Measurements from ENCODE around the gene APIP.
A peak's percentile ranks its signal among the peaks of the same experiment; 100 is the strongest.

Gene APIP, protein sequence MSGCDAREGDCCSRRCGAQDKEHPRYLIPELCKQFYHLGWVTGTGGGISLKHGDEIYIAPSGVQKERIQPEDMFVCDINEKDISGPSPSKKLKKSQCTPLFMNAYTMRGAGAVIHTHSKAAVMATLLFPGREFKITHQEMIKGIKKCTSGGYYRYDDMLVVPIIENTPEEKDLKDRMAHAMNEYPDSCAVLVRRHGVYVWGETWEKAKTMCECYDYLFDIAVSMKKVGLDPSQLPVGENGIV

DNA sequence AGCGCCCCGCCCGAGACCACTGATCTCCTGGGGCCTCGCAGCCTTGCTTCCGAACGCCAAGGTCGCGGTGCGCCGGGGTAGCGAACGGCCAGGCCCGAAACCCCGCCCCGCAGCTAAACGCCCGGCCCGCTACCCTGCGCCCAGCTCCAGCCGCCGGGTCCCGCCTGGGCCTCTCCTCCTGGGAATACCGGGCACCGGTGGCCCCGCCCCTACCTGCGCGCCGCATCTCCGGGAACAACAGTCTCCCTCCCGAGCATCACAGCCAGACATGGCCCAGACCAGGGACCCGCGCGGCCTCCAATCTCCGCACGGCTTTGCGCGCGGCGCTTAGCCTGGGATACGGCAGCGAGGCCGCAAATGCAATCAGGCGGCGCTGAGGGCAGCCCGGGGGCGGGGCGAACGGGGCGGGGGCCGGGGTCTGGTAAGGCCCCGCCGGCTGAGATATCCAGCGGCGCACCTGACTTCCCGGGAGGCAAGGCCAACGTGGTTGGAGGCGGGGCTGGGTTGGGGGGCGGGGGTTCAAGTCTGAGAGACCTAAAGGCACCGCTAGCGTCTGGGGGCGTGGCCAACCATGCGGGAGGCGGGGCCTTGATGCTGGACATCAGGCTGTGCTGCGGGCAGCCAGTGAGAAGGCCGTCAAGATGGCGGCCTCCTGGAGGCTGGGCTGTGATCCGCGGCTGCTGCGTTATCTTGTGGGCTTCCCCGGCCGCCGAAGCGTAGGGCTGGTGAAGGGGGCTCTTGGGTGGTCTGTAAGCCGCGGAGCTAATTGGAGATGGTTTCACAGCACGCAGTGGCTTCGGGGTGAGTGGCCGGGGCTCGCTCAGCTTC is at the start of gene APIP, which contains the start of gene PDHX:
Gene APIP, minus strand, starts transcription at position 365 of the 828 bp plus-strand sequence. Its CDS starts 95 bp downstream, at position 270.
Gene PDHX, plus strand, starts transcription at position 604 of the 828 bp plus-strand sequence. Its CDS starts 38 bp downstream, at position 642.
- DNase-seq = peak; percentile 96

DNA sequence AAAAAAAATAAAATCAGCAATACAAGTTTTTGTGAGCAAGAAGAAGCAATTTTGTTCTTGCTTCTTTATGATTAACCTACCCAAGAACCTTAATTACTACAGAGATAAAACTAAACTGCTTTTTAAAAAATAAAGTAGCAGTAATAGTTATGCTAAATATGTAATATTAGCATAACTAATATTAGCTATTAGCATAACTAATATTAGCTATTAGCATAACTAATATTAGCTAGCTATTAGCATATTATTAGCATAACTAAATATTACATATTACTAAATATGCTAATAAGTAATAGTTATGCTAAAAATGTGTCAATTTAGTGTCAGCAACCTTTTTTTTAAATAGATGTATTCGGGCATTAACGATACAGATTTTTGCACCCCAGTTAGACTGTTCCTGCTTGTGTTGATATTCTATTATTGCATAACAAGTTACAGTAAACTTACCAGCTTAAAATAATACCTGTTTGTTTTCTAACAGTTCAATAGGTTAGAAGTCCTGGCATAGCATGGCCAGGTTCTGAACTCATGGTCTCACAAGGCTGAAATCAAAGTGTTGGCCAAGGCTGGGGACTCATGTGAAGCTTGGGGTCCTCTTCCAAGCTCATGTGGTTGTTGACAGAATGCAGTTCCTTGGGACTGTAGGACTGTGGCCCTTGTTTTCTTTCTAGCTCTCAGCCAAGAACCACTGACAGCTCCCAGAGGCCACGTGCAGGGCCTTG is 48.6 kb upstream of the APIP start:
- no peak for DNase-seq

DNA sequence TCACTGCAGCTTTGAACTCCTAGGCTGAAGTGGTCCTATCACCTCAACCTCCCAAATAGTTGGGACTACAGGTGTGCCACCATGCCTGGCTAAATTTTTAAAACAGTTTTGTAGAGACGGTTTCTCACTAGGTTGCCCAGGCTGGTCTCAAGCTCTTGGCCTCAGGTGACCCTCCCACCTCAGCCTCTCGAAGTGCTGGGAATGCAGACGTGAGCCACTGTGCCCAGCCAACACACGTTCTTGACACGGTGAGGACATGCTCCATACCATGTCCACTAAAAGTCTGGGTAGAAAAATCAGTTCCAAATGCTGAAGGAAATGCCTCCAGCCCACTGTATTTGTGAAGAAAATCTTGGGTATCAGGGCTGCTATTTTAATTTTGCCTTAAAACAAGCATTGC is 47.2 kb upstream of the APIP start:
- no peak for DNase-seq

DNA sequence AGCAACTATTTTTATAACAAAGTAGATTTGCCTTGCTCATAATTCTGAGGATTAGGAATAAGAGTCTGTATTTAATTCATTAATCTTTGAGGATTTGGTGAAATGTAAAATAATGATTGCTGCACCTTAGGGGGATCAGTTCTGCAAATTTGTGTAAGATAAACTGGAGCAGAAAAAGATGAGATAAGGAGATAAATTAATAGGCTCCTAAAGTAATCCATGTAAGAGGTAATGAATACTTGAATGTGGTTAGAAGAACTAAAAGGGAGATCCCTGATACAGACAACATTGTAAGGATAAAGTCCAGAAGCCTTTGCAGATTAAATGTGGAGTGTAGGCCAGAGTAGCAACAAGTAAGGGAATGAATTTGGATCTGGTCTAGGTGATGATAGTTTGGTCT is 45.9 kb upstream of the APIP start:
- no peak for DNase-seq

DNA sequence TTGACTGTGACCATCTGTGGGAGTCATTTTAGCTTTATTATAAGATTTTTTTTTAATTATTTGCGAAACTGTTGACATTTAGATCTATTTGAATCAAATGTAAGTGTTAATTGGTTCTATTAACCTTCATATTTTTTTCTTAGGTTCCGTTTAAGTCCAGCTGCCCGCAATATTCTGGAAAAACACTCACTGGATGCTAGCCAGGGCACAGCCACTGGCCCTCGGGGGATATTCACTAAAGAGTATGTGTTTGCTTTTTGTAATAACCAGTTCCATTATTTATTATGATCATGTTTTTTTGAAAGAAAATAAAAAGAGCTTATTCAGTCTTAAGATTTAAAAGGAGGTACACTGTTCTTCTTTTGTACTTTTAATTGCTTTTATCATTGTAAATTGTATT is 44.1 kb upstream of the APIP start:
- DNase-seq = no peak

DNA sequence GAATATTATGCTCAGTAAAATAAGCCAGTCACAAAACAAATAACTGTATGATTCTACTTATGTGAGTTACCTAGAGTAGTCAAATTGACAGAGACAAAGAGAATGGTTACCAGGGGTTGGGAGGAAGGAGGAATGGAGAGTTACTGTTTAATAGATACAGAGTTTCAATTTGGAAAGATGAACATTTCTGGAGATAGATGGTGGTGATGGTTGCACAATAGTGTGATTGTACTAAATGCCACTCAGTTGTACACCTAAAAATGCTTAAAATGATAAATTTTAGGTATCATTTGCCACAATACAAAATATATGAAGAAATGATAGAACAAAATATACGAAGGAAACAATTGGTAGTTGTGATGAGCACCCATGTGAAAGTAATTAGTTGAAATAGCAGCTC is 43.6 kb upstream of the APIP start:
- no peak for DNase-seq

DNA sequence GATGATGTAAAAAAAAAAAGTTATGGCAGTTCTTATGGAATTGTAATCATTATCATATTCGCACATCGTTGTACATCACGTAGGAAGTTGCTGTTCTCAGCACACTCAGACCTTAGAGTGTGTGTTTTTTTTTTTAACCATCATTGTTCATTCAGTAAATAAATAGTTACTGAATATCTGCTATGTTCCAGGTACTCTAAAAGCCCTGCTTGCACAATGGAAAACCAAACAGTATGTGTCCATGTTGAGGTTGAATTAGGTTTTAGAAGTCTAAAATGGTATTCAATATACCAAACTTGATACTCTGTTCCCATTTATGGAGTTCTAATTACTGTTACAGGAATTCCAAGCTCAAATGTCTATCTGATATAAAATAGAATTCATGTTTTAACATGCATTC is 41.4 kb upstream of the APIP start:
- no peak for DNase-seq

DNA sequence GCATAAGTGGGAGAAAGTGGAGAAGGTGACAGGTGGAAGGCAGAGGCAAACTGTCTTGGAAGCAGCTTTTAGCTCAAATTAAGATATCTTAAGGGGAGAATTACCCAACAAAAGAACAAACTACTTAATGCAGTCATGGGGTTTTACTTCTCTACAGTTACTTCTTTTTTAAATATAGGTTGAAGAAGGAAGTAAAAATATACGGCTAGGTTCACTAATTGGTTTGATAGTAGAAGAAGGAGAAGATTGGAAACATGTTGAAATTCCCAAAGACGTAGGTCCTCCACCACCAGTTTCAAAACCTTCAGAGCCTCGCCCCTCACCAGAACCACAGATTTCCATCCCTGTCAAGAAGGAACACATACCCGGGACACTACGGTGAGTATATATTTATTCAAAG is 41.0 kb upstream of the APIP start:
- no peak for DNase-seq

DNA sequence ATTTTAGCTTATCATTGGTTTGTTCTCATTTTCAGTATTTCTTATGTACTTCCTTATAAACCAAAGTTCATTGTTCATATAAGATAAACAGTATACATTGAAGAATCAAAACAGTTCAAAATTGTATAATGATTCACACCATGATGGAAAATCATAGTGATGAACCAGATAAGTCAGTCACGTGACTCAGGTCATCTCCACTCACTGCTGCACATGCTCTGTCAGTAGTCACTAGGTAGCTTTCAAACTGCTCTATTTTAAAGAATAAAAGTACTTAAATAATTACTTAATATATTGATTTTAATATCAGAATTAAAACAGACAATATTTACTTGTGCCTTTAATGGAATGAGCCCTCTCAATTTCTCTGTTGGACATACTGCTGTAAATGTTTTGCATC is 37.8 kb upstream of the APIP start:
- no peak for DNase-seq

DNA sequence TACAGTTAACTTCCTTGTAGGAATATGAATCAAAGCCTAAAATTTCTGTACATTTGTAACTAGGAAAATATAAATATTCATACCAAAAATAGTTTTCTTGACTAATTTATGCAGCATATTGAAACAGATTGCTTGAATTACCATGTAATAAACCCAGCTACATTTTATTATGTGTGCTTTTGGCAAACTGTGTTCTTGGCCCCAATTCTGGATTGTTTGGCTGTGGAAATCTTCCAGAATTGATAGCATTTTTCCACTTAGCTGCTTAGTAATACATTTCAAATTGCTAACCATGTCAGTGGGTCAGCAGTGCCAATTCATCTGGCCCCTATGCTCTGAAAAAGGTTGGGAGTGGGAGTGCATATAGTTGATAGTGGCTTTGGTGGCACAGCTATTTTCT is 32.5 kb upstream of the APIP start:
- peak; percentile 42 for DNase-seq

DNA sequence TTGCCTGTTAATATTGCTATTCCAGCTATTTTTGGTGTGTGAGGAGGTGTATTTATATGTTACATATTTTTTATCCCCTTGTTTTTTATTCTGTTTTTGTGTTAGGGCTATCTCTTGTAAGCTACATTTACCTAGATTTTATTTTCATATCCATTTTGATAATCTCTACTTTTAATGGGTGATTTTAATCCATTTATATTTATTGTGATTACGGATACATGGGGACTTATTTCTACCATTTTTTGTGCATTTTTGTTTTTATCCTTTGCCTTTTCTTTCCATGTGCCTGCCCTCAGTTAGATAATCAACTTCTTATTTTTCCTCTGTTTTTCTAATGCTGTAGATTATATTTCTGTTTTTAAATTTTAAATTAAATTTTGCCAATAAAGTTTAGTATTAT is 28.5 kb upstream of the APIP start:
- DNase-seq = no peak

DNA sequence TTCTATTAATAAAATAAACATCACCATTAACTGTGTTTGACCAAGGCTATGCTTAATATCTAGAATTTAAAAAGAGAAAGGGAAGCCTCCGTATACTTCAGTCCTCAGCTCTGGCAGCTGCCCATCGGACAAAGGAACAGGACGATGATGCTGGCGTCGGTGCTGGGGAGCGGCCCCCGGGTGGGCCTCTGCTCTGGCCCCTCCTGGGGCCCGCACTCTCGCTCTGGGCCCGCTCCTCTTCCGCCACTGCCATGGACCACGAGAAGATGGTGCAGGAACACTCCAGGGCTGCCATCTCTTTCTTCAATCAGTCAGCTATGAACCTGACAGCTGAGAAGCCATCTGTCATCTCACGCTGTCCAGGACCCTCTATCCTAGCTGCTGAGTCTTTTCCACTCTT is 25.5 kb upstream of the APIP start:
- no peak for DNase-seq

DNA sequence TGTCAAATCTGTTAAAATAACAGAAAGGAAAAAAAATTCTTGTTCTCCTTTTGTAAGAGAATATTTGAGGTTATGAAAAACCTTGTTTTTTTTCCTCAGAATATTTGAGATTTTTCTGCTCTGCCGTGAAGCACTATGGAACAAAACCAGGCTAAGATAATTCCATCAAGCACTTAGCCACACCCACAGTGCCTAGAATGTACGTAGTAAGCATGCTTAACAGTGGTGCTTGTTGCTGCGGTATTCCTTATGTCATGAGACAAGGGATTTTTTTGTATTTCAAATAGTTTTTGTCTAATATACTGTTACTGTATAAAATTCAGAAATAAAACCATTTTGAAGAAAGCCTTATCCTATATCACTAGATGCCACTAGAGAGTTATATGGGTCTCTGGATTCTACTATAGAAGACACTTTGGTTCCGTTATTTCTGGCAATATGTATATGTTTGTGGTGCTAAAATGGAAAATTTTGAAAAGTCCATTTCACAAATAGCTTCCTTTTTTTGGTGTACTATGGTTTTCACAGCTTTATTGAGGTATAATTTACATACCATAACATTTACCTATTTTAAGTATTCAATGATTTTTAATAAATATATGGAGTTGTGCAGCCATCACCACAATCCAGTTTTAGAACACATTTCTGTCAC is 24.0 kb upstream of the APIP start:
- no peak for DNase-seq

DNA sequence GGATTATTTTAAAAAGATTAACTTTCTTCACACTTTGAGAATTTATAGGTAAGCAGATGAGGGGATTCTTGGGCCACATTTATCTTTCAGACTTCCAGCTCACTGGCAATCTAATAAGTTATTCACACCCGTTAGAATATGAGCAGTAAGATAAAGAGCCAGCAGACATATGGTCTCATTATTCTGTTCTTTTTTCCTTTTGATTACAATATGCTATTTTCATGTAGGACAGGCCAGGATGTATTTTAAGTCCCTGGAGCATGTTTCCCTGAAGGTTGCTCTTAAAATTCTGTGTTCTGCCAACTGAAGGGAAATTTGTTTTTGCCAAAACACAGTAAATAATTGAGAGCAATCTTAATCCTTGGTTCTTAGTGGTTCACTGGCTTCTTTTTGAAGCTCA is 22.4 kb upstream of the APIP start:
- DNase-seq = peak; percentile 38

DNA sequence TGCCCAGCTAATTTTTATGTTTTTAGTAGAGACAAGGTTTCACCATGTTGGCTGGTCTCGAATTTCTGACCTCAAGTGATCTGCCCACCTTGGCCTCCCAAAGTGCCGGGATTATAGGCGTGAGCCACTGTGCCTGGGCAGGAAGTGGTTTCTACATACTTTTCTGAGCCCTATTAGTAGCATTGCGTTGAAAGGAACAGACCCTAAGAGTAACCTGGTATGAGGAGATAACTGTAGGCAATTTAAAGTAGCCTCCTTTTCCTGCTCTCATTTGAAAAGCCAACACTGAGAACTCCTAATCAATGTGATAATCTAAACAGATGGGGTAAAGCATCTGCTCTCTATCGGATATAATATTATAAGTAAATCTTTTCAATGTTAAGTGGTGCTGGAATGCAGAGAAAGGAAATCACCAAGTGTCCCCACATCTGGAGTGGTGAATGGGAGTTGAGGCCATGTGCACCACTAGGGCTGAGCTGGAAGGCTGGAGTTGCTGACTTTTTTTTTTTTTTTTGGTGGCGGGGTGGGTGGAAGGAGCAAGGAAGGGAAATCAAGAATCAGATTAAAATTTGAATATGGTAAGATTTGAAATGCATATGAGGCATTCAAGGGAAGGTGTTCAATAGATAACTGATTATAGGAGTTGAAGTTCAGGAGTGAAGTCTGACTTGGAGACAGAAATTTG is 20.9 kb upstream of the APIP start:
- no peak for DNase-seq

DNA sequence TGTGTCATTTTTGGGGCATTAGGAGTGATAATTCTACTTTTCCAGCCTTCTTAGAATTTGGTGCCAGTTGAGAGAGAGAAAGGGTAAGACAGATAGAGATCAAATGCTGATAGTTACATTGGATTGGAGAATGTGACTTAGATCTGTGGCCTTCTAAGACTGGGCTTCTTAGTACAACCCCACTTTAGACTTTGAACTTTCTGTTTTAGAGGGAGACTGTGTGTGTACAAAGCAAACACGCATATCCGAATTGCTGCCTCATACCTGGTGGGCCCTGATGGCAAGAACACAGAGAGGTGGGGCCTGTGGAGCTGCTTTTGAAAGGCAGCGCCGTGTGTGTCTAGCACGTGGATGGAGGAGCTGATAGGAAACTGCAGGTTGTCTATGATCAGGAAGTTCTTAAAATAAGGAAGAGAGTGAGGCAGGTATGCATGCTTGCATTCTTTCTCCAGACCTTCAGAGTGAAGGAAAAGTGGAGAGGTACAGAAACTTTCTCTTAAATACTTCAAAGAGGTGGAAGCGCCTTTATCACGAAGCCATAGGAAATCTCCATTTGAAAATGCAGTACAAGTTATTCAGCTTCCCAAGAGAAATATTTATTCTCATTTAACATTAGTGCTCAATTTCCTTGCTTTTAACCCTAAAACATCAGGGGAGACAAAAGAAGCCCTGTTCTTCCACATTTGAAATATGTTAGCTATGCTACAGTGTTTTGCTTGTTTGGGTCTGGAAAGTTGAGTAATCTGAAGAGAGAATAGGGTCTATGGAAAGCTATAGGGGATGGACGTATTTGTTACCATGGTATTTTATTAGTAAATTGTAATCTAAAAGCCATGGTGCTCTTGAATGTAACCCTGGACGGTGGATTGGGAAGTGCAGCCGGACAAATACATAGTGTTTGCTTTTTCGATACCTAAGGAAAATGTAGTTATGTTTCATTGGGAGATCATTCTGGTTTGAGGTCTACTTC is 13.9 kb upstream of the APIP start:
- DNase-seq = no peak

DNA sequence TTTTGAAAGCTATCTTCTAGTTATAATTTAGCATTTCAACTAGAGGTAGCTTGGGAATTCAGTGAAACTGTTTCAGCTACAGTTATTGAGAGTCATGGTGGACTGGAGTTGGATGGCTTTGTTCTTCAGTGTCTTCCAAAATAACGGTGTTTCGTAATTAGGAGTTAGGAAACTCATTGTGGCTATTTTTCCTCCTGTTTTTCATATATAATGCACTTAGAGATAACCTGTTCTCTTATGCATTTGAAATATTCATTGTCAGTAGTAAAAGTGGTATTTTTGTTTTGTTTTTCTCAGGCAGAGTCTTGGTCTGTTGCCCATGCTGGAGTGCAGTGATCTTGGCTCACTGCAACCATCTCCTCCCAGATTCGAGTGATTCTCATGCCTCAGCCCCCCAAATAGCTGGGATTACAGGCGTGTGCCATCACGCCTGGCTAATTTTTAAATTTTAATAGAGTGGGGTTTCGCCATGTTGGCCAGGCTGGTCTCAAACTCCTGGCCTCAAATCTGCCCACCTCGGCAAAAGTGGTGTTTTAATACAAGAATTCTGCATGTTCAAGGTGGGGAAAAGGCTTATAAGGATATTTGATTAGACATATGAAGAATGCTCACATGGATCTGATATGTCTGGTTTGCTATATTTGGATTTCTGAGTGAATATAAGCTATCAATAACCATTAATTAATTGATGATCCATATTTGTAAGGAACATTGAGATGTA is 12.9 kb upstream of the APIP start:
- no peak for DNase-seq

DNA sequence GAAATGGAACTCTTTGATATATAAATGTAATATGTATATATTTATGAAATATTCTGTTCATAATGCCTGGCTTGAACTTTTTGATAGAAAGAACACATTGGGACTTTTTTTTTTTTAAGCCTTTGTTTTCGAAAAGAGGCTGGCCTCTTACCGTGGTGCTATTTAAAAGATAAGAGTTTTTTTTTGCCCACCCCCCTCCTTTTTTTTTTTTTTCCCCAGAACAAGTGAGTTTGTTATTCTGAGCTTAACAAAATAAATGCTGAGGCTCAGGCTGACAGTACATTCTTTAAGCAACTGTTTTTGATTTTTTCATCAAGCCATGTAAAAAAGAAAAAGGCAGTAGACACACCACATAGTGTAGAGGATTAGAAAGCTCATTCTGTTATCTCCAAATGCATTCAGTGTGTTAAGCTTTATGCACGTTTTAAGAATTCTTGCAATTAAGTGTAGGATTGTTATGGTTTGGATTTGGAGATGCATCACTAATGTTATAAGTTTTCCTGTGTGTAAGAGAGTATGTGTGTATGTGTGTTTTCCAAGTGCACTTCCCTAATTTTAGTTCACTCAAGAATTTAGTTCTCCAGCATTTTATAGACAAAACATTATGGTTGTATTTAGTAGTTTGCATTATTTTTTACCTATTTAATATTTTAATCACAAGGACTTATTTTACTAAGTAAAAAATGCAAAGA is 12.2 kb upstream of the APIP start:
- no peak for DNase-seq

DNA sequence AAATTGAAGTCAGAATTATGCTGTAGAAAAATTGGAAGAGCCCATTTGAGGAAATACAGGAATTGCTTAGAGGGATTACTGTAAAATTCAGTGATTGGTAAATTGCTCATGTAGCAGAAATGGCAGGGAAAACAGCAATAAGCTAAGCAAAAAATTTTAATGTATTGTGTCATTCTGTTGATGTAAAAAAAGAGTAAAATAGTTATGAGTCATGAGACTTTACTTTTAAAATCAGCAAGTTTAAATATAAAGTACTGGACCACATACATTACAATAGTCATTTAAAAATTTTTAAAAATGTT is 10.6 kb upstream of the APIP start:
- DNase-seq = no peak

DNA sequence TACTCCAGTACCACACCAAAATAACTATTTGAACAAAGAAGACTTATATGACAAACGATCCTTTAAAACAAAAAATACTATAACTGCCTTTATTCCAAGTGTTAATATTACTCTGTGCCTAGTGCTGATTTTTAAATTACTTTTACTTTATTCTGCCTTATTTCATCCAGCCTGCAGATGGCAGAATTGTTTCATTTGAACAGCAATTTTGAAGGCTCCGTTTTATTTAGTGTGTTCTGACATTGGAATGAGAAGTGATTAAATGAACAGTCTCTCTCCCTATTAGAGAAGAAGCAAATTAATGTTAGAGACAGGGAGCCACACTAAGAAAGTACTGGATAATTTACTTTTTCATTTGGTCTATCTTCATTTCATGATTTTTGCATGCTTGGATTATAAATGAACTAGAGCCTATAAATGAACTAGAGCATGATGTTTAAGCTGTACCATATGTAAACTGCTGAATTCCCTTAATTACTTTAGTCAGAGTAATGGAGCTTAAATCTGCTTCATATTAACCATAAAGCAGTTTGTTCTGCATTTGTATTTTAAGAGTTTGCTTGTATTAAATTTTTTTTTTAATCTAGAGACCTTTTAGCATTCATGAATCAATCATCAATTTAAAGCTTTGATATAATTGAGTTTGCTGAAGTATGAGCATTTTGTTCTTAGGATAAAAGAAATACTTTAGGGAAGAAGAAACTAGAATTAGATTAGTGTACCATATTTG is 10.1 kb upstream of the APIP start:
- DNase-seq = peak; percentile 38
